GM18526 (cell line): ENCODE data around the gene PRKCA.

Experiments
- POLR2A ChIP-seq: IDR thresholded peaks from 3 replicates; pipeline ENCODE4 v1.6.1; 2011; ENCODE audit not compliant: insufficient read length; ENCODE audit errors: extremely low read depth

The PRKCA gene

GRCh38 chr17:66786107-66786506 lies 483.7 kb downstream of the PRKCA start:
- TF ChIP-seq POLR2A = no peak

- no peak for TF ChIP-seq POLR2A
Measured at GRCh38 chr17:66787914-66788313, 485.5 kb downstream of the PRKCA start.

GRCh38 chr17:66789093-66789492 lies 486.7 kb downstream of the PRKCA start:
- TF ChIP-seq POLR2A = no peak

DNA sequence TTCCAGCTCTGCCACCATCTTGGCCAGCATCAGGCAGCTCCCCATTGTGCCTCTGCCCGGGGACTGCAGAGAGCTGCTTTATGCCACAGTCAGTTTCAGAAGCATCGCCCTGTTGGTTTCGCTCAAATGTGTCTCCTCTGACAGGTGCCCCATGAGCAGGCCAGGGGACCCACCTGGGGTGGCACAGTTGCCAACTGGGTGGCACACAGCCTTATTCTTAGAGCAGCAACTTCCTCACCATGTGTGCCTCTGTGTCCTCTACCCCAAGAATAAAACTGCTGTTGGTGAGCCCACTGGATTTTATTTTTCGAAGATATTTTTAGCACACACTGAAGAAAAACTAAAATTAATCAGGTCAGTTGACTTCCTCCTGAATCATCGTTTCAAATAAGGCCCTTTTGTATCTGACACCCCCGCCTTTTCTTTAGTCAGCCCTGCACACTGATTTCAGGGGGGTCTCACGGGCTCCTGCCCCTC lies 487.6 kb downstream of the PRKCA start:
- no peak for TF ChIP-seq POLR2A

GRCh38 chr17:66790501-66791061 lies 488.2 kb downstream of the PRKCA start:
- TF ChIP-seq POLR2A = no peak

DNA sequence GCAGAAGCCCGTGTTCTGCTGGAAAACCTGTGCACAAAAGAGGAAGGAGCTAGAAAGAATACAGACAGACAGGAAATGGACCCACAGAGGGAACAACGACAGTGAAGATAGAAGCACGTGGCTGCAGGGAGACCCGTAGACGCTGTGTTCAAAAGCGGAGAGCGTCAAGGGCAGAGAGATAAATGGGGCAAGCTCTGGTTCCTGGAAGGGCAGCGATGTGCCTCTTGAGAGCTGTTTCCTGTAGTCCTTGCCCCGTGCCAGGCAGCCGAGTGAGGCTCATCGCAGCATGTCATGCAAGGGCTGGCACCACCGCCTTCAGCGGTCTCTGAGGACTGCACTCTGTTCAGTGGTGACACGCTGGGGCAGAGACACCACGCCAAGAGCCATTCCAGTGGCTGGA lies 488.9 kb downstream of the PRKCA start:
- no peak for TF ChIP-seq POLR2A

DNA sequence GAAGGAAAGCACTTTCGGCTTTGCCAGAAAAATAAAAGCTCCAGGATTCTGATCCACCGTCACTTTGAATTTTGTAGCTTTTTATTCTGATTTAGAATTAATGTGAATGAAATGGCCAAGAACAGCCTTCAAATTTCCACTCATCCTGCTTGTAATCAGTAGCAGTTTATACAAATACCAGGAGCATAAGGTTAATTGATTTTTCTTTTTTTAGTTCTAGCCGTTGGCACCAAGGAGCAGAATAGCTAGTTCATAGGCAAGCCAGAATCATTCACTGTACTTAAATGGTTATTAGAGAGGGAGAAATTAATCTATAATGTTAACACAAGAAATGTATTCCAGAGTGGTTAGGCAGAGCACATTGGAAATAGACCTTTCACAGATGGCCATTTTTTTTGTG lies 491.4 kb downstream of the PRKCA start:
- TF ChIP-seq POLR2A = no peak

DNA sequence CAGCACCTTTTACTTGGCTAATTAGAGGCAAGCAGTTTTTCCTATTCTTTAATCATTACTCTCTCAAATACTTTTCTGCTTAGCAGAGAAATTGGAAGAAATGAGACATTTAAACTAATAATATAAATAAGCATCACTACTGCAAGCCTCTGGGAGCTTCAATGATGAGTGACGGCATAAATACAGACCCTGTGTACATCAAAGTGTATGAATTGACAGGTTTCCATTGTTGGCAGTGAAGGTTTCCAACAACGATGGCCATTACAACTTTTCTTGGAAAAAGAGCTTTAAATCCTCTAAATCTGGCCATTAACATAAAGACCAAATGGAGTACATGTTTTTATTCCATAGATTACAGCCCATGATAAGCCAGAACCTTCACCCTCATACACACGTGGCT lies 493.1 kb downstream of the PRKCA start:
- no peak for TF ChIP-seq POLR2A

DNA sequence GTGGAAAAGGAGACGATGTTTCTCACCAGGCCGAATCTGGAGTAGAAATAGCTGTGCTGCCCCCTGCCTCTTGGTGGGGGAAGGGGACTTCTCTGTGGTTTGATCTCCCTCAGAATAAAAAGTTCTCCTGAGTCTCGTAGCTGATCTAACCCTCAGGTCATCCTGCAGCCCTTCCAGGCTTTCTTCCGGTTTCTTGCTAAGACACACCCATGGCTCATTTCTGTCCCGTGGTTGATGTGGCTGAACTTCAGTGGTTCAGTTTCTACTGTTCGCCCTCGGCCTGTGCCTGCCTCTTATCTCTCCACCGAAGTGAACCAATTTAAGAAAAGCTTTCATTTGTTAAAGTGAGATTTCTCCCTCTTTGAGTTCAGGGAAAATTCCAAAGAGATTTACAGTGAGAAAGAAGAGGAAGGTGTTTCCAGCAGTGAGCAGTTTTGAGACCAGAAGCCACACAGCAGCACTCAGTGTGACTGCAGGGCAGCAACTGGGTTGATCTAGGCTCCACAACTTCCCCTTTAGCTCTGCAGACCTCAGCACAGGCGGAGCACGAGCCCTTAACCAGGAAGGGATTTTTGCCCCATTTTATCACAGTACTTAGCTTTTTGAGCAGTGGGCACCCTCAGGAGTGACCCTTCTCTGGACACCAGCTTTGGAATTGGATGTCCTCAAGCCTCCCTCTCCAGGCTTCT lies 497.6 kb downstream of the PRKCA start:
- no peak for TF ChIP-seq POLR2A

DNA sequence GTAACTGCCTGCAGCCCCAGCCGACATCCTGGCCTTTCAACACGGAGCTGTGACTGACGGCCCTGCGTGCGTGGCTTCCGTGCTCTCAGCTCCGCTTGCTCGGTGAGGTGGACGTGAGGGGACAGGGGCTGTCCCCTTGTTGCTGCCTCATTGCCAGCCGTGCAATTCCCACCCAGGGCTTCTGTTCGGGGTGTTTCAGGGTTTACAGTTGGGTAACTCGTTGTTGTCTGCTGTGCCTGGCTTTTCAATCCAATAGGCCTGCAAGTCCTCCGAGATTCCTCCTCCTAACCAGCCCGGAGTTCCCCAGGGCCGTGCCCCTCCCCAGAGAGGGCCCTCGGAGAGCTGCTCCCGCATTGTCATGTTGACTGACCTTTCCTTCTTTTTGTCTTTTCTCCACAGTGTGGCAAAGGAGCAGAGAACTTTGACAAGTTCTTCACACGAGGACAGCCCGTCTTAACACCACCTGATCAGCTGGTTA lies 501.1 kb downstream of the PRKCA start:
- no peak for TF ChIP-seq POLR2A

GRCh38 chr17:66805567-66805966 lies 503.2 kb downstream of the PRKCA start:
- TF ChIP-seq POLR2A = no peak

DNA sequence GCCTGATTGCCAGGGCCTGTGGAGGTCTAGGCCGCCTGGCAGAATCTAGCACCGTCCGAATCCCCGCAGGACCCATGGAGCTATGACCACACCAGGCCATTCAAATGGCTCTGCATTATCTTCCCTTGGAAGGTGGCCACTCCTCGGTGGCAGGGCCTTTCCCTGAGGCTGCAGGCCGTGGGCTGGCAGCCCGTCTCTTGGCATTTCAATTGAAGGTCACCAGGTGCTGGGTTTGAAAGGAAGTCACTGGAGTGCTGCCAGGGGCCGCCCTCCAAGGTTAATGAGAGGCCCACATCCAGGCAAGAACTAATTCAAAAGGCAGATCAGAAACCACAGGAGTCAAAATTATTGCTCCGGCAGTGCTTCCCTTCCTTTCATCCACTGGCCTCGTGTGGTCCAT lies 504.8 kb downstream of the PRKCA start:
- no peak for TF ChIP-seq POLR2A

DNA sequence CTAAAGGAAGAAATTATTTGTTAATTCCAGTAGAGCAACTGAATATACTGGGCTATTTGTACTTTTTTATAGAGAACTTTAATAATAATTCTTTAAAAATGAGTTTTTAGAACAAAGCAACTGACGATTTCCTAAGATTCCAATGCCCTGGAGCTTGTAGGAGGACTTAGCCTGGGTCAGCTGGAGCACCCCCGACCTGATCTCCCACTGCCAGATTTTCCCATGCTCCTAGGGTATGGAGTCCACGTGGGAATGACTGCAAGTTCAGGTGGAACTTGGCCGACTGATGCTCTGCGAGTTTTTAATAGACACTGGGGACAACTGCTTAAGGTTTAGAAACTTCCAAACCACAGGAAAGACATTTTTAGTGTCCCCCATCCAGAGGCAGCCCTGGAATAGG lies 507.0 kb downstream of the PRKCA start:
- no peak for TF ChIP-seq POLR2A

DNA sequence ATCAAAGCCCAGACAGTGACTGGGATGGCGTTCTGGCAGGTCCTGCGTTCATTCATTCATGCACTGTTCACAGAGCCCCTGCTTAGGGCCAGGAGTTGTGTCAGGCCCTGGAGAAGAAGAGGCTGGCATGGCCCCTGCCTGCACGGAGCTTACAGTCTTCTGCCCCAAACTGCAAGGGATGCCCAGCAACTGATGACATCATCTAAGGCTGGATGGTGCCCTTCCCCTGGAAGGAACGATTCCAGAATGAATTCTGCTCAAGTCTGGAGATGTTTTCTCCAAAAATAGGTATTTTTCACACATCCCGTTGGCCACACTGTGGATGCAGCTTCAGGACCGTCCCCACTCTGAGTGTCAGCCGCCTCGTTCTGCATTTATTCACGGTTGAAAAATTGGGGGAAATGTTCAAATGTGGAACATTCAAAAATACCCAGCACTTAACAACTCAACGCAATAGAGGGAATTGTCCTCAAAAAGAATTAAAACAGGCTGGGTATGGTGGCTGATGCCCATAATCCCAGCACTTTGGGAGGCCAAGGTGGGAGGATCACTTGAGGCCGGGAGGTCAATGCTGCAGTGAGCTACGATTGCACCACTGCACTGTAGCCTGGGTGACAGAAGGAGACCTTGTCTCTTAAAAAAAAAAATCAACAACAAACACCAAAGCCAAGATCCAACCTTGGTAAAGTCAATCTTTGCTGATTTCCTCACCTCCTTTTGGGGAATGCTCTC lies 508.7 kb downstream of the PRKCA start:
- no peak for TF ChIP-seq POLR2A

DNA sequence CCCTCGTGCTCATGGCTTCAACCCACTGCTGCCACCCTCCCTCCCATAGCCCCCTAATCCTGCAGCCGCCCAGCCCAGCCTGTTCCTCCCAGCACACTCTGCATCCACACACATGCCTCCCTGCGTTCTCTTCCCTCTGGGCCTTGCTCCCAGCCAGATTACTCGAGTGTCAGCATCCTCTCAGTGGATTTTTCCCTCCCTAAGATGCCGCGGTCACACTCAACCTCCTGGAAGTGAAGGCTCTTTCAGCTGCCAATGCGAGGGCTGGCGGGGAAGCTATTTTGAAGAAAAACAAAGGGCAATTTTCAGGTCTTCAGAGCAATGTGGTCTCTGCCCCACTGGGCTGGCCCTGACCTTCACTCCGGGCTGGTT lies 509.3 kb downstream of the PRKCA start:
- no peak for TF ChIP-seq POLR2A

- TF ChIP-seq POLR2A = no peak
Measured at GRCh38 chr17:66812571-66812970, 510.2 kb downstream of the PRKCA start.
